Breast epithelium (tissue), 4 donors: Measurements from ENCODE around the gene HDAC4. TPM values are rescaled to one million over a fixed set of nuclear protein-coding genes. Genes with fewer than 3 reads are reported as not detected.
A peak's percentile ranks its signal among the peaks of the same experiment; 100 is the strongest.

Experiments used
- DNase-seq, 2 donors: peaks; one replicate each; pipeline ENCODE4 v3.0.0-alpha.2; 2019; ENCODE audit warnings: low spot score in 2 of 2
- H3K27ac ChIP-seq, 2 donors: fragments of 200-600 bp; sonication (generic) in 1 of 2; one replicate each; pipeline ENCODE4 v1.5.1; 2016 to 2019; ENCODE audit warnings: mild to moderate bottlenecking in 1 of 2
- H3K27me3 ChIP-seq, 2 donors: fragments of 200-600 bp; sonication (generic) in 1 of 2; one replicate each; pipeline versions ENCODE4 v1.5.1 to v1.6.0; 2017 to 2019; ENCODE audit warnings: control low read depth in 1 of 2, mild to moderate bottlenecking in 1 of 2
- H3K36me3 ChIP-seq: fragments of 200-600 bp; one replicate; pipeline ENCODE4 v1.5.1; 2019
- H3K4me1 ChIP-seq, 2 donors: fragments of 200-600 bp; sonication (generic); one replicate each; pipeline ENCODE4 v1.5.1; 2016 to 2019; ENCODE audit warnings: control low read depth in 1 of 2
- H3K4me3 ChIP-seq, 3 donors: fragments of 200-600 bp; sonication (generic); 1 replicate in 2 of 3; 2 replicates in 1 of 3; pipeline ENCODE4 v1.5.1; 2016 to 2019; ENCODE audit warnings: mild to moderate bottlenecking in 3 of 3, moderate library complexity in 2 of 3
- H3K9me3 ChIP-seq, 2 donors: fragments of 200-600 bp; sonication (generic) in 1 of 2; one replicate each; pipeline ENCODE4 v1.5.1; 2016 to 2019; ENCODE audit warnings: control low read depth in 1 of 2
- POLR2A ChIP-seq: fragments of 450-650 bp; IDR thresholded peaks from one replicate; pipeline ENCODE4 v1.6.1; 2016; ENCODE audit warnings: antibody characterized with exemption, mild to moderate bottlenecking, moderate library complexity
- POLR2AphosphoS5 ChIP-seq, 3 donors: sonication (generic); formaldehyde crosslinking; IDR thresholded peaks; one replicate each; pipeline ENCODE4 v1.6.1; 2017; ENCODE audit warnings: antibody characterized with exemption in 3 of 3
- intact Hi-C: fragments of 100-400 bp; cut with DNase I; formaldehyde crosslinking; loops from one replicate; pipeline ENCODE4 v1.15.1; 2023; ENCODE audit warnings: low total_unique reads
- total RNA-seq, 3 donors: library from RNA; depleted of rRNA; stranded (reverse); fragments of >200 nt; gene quantifications; one replicate each; pipeline ENCODE4 v1.1.0, GENCODE V29; 2016
- TF ChIP-seq, protein P1 (sequence below), 3 donors: fragments of 450-650 bp; IDR thresholded peaks; one replicate each; pipeline ENCODE4 v1.5.1; 2016 to 2017; ENCODE audit warnings: antibody characterized with exemption in 3 of 3, mild to moderate bottlenecking in 3 of 3, moderate library complexity in 3 of 3

HDAC4 gene
- total RNA-seq, 3 donors from 2014 or later: 20.3 to 36.0 (median 32.8) TPM

- peak overlapping the region; percentile 56 to 88 (median 73) for H3K4me3 ChIP-seq
- TF ChIP-seq, protein P1, sequence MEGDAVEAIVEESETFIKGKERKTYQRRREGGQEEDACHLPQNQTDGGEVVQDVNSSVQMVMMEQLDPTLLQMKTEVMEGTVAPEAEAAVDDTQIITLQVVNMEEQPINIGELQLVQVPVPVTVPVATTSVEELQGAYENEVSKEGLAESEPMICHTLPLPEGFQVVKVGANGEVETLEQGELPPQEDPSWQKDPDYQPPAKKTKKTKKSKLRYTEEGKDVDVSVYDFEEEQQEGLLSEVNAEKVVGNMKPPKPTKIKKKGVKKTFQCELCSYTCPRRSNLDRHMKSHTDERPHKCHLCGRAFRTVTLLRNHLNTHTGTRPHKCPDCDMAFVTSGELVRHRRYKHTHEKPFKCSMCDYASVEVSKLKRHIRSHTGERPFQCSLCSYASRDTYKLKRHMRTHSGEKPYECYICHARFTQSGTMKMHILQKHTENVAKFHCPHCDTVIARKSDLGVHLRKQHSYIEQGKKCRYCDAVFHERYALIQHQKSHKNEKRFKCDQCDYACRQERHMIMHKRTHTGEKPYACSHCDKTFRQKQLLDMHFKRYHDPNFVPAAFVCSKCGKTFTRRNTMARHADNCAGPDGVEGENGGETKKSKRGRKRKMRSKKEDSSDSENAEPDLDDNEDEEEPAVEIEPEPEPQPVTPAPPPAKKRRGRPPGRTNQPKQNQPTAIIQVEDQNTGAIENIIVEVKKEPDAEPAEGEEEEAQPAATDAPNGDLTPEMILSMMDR (IDR thresholded peaks at IDR 0.05): no peak
- no peak for TF ChIP-seq POLR2A
- TF ChIP-seq POLR2AphosphoS5 (IDR thresholded peaks at IDR 0.05): peak in 1 of 3 donors; percentile 28
- no peaks in the 10 kb centered on the region for H3K27me3 ChIP-seq
- no peaks in the 10 kb centered on the region for H3K9me3 ChIP-seq
- peak overlapping the region in 1 of 2 donors; percentile 20 for H3K27ac ChIP-seq
- intact Hi-C loops: no loop called here
- peak in 1 of 2 donors; percentile 50 for DNase-seq
- H3K36me3 ChIP-seq: no peaks in the 10 kb centered on the region
- H3K4me1 ChIP-seq: peaks cover 4 to 11% of the 10 kb centered on the region in 2 donors
These were observed 1.3 kb downstream of the HDAC4 start for GRCh38 chr2:239399433-239399920.

DNA sequence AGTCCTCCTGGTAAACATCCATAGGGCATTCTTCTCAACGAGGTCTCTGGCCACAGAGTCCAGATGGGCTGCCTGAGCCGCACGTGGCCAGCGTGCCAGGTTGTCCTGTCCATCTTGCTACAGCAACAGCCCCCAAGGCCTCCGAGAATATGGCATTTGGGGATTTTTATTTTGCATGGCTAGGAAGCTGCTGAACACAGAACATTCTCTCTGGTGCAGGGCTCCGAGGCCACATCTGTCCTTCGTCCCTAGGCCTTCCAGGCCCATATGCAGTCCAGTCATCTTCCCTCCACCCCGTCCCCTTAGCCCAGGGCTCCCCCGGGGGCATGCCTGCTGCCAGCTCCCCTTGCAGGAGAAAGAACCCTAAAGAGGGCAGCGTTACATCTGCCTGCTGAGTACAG is 2.3 kb downstream of the HDAC4 start:
- peak in 1 of 2 donors; percentile 46 for DNase-seq
- H3K27ac ChIP-seq: no peak overlapping the region
- TF ChIP-seq POLR2A: no peak
- TF ChIP-seq, protein P1 (IDR thresholded peaks at IDR 0.05): no peak
- no peak for TF ChIP-seq POLR2AphosphoS5 (IDR thresholded peaks at IDR 0.05)
- H3K4me3 ChIP-seq: no peak overlapping the region
- no peaks in the 10 kb centered on the region for H3K27me3 ChIP-seq
- intact Hi-C loops: no loop called here
- H3K36me3 ChIP-seq: no peaks in the 10 kb centered on the region
- H3K9me3 ChIP-seq: no peaks in the 10 kb centered on the region
- H3K4me1 ChIP-seq: peaks cover 9 to 13% of the 10 kb centered on the region in 2 donors

DNA sequence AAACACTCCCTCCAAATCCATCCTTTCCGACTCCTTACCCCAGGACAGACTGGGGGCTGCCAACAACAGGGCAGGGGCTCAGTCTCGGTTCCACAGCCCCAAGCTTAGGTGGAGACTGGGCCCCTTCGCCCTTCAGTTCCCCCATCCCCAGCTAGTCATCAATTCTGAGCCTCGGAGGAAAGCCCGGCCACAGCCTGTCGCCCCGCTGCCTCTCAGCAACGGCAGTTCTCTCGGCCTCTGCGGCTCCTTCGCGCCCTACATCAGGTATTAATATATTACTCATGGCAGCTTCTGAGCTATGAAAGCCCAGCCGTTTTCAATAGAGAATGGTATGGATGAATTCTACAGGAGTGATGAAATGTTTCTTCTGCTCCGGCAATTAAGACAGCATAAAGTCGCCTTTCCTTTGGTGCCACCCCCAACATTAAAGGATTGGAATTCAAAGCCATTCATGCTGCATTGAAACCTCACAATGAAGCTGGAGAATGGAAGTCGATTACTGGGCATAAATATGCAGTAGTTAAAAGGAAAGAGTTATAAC is 2.8 kb downstream of the HDAC4 start:
- intact Hi-C loops: no loop called here
- peaks cover 12 to 18% of the 10 kb centered on the region in 2 donors for H3K4me1 ChIP-seq
- H3K36me3 ChIP-seq: no peaks in the 10 kb centered on the region
- H3K4me3 ChIP-seq: no peak overlapping the region
- peak in 1 of 2 donors; percentile 50 for DNase-seq
- H3K9me3 ChIP-seq: no peaks in the 10 kb centered on the region
- H3K27me3 ChIP-seq: no peaks in the 10 kb centered on the region
- no peak for TF ChIP-seq POLR2A
- TF ChIP-seq POLR2AphosphoS5 (IDR thresholded peaks at IDR 0.05): no peak
- TF ChIP-seq, protein P1 (IDR thresholded peaks at IDR 0.05): no peak
- no peak overlapping the region for H3K27ac ChIP-seq

DNA sequence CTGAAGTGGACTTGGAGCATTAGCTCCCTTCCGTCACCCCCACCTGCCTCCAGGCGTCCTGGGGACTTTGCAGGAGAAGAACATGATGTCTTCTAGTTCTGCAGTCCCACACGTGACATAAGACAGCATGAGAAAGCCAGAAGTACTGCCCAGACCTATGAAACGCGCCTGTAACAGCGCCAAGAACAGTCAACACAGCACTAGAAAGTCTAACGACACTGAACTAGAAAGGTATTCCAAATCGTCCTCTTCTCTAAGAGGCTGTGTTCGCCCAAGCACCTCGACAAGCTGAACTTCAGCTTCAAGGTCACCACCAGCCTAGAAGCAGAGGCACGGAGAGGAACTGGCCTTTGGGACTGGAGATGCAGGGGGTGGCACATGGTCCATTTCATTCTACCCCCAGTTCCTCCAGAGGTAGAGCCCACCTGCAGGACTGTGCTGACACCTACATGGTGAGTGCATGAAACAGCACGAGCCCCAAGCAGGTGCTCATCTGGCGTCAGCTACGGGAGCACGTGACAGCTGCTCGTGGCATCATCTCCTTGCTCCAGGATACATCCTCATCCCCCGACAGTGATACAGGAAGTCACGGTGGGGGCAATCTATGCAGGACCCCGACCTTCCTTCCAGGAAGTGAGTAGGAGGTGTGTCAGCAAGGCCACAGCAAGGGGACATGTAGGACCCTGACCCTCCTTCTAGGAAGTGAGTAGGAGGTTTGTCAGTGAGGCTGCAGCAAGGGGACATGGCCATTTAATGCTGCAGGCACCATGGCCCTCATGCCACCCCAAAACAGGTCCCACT is 3.7 kb downstream of the HDAC4 start:
- peak in 1 of 2 donors; percentile 57 for DNase-seq
- Histone ChIP-seq H3K36me3 (no peaks in the 10 kb centered on the region), H3K4me1 (peaks cover 8 to 13% of the 10 kb centered on the region in 2 donors), H3K4me3 (no peak overlapping the region), H3K27me3 (no peaks in the 10 kb centered on the region), H3K27ac (no peak overlapping the region), H3K9me3 (no peaks in the 10 kb centered on the region)
- intact Hi-C loops: no loop called here
- no peak for TF ChIP-seq POLR2AphosphoS5 (IDR thresholded peaks at IDR 0.05)
- TF ChIP-seq, protein P1 (IDR thresholded peaks at IDR 0.05): peak in 2 of 3 donors; percentile 22 to 27

DNA sequence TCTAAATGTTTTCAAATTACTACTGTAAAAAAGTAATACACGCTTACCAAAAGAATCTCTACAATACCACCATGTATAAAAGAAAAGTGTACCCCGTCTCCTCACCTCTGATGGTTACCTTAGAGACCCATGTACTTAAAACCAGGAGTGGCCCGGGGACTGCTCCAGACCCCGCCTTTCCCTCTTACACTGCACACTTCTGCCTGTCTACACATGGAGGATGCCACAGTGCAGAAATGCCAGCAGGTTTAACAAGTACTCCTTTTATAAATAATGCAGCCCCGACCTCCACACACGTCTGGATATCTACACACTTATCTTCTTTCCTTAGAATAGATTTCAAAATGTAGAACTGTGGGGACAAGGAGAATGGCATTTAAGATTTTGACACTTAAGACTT is 5.3 kb downstream of the HDAC4 start:
- no peak overlapping the region for H3K4me3 ChIP-seq
- H3K36me3 ChIP-seq: no peaks in the 10 kb centered on the region
- H3K27ac ChIP-seq: no peak overlapping the region
- H3K4me1 ChIP-seq: peaks cover 8 to 12% of the 10 kb centered on the region in 2 donors
- H3K9me3 ChIP-seq: no peaks in the 10 kb centered on the region
- DNase-seq: no peak
- TF ChIP-seq POLR2A (no peak), POLR2AphosphoS5 (IDR thresholded peaks at IDR 0.05) (no peak)
- TF ChIP-seq, protein P1 (IDR thresholded peaks at IDR 0.05): no peak
- intact Hi-C loops: no loop called here
- H3K27me3 ChIP-seq: no peaks in the 10 kb centered on the region
